ENCODE measurements around the gene CHRNA4.

CHRNA4 gene

GRCh38 chr20:63377951-63378381 lies 16.8 kb upstream of the CHRNA4 start:
- DNase-seq (ENCODE audit: low read depth) = no peak

GRCh38 chr20:63377256-63377941 lies 16.2 kb upstream of the CHRNA4 start:
- DNase-seq (ENCODE audit: low read depth) = no peak

GRCh38 chr20:63376283-63377250 lies 15.4 kb upstream of the CHRNA4 start:
- DNase-seq (ENCODE audit: low read depth) = no peak

GRCh38 chr20:63375438-63375837 lies 14.3 kb upstream of the CHRNA4 start:
- no peak for DNase-seq (ENCODE audit: low read depth)

GRCh38 chr20:63374504-63374903 lies 13.4 kb upstream of the CHRNA4 start:
- DNase-seq (ENCODE audit: low read depth) = no peak

GRCh38 chr20:63373996-63374395 lies 12.8 kb upstream of the CHRNA4 start:
- DNase-seq (ENCODE audit: low read depth) = no peak

- DNase-seq (ENCODE audit: low read depth) = no peak
Observed at GRCh38 chr20:63372971-63373885, 12.1 kb upstream of the CHRNA4 start.

- no peak for DNase-seq (ENCODE audit: low read depth)
Observed at GRCh38 chr20:63371291-63371865, 10.2 kb upstream of the CHRNA4 start.

- DNase-seq (ENCODE audit: low read depth) = no peak
Observed at GRCh38 chr20:63370618-63371187, 9.6 kb upstream of the CHRNA4 start.

GRCh38 chr20:63369724-63370617 lies 8.8 kb upstream of the CHRNA4 start:
- no peak for DNase-seq (ENCODE audit: low read depth)

- no peak for DNase-seq (ENCODE audit: low read depth)
Observed at GRCh38 chr20:63369024-63369530, 7.9 kb upstream of the CHRNA4 start.

GRCh38 chr20:63368151-63368550 lies 7.0 kb upstream of the CHRNA4 start:
- no peak for DNase-seq (ENCODE audit: low read depth)

GRCh38 chr20:63367446-63368055 lies 6.4 kb upstream of the CHRNA4 start:
- no peak for DNase-seq (ENCODE audit: low read depth)

GRCh38 chr20:63366390-63367365 lies 5.5 kb upstream of the CHRNA4 start:
- DNase-seq (ENCODE audit: low read depth) = no peak

- no peak for DNase-seq (ENCODE audit: low read depth)
Observed at GRCh38 chr20:63365601-63366389, 4.6 kb upstream of the CHRNA4 start.

- no peak for DNase-seq (ENCODE audit: low read depth)
Observed at GRCh38 chr20:63364801-63365585, 3.8 kb upstream of the CHRNA4 start.

Data from non-pigmented ciliary epithelial cell (primary cell).